ENCODE data around the gene FCER1G.
A peak's percentile ranks its signal among the peaks of the same experiment; 100 is the strongest.

The FCER1G gene

DNA sequence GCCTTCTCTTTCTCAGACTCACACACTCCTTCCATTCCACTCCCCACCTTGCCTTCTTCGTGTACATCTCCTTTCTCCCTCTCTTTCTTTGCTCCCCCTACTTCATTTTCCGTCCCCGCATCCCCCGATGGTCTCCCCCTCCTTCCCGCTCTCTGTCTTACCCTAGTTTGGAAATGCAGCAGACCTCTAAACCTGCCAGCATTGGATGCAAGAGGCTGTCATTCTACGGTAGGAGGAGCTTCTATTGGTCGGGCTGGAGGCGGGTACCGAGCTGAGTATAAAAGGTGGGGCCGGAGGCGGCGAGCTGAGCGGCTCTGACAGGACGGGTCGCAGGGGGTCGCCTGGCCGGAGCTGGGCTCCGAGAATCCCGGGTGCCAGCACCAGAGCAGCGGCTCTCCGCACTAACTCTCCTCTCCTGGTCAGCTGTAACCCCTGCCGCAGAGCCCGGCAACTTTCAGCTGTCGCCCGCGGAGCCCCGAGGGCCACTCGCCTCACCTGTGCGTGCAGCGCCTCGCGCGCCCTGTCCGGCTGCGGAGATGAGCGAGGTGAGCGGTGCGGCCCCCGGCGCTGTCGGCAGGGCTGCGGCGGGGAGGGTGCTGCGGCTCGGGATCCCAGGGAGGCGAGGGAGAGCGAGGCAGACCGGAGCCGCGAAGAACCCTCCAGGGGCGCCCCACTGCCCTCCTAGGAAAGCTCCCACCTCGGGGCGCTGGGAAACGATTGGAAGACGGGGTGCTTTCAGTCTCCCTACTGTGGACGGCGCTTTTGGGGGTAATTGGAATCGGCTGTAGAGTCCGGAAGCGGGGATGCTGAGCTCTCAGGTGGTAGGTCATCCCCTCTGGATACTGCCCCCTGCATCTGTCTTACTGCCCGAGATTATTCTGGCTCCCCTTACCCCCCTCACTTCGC lies 43.6 kb downstream of the FCER1G start, which contains the start of gene PCP4L1 (continued):
- no peak for TF ChIP-seq ZNF239 (tag by site-specific recombination; IDR thresholded peaks at IDR 0.05)
- TF ChIP-seq, protein P1, sequence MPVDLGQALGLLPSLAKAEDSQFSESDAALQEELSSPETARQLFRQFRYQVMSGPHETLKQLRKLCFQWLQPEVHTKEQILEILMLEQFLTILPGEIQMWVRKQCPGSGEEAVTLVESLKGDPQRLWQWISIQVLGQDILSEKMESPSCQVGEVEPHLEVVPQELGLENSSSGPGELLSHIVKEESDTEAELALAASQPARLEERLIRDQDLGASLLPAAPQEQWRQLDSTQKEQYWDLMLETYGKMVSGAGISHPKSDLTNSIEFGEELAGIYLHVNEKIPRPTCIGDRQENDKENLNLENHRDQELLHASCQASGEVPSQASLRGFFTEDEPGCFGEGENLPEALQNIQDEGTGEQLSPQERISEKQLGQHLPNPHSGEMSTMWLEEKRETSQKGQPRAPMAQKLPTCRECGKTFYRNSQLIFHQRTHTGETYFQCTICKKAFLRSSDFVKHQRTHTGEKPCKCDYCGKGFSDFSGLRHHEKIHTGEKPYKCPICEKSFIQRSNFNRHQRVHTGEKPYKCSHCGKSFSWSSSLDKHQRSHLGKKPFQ (tag by site-specific recombination; IDR thresholded peaks at IDR 0.05), result no peak
- TF ChIP-seq ZSCAN4 (tag by site-specific recombination; IDR thresholded peaks at IDR 0.05), result no peak
- no peak for TF ChIP-seq SETDB1 (IDR thresholded peaks at IDR 0.05; ENCODE audit: insufficient read length, low read length)
- peak; percentile 57; the same call in 1 of the 2 replicates for TF ChIP-seq SP3 (tag by site-specific recombination; IDR thresholded peaks at IDR 0.05)
- TF ChIP-seq ELK4 (IDR thresholded peaks at IDR 0.05; ENCODE audit: borderline replicate concordance, low read depth, low read length), result no peak
- no peak for TF ChIP-seq ZNF350 (tag by site-specific recombination; IDR thresholded peaks at IDR 0.05)
- TF ChIP-seq ZNF266 (tag by site-specific recombination; IDR thresholded peaks at IDR 0.05; ENCODE audit: low read depth), result no peak
- no peak for TF ChIP-seq FEZF1 (tag by site-specific recombination; IDR thresholded peaks at IDR 0.05)
- peak; percentile 83 for TF ChIP-seq BCL11B (tag by site-specific recombination; IDR thresholded peaks at IDR 0.05; ENCODE audit: low read depth)
- TF ChIP-seq, protein P2, sequence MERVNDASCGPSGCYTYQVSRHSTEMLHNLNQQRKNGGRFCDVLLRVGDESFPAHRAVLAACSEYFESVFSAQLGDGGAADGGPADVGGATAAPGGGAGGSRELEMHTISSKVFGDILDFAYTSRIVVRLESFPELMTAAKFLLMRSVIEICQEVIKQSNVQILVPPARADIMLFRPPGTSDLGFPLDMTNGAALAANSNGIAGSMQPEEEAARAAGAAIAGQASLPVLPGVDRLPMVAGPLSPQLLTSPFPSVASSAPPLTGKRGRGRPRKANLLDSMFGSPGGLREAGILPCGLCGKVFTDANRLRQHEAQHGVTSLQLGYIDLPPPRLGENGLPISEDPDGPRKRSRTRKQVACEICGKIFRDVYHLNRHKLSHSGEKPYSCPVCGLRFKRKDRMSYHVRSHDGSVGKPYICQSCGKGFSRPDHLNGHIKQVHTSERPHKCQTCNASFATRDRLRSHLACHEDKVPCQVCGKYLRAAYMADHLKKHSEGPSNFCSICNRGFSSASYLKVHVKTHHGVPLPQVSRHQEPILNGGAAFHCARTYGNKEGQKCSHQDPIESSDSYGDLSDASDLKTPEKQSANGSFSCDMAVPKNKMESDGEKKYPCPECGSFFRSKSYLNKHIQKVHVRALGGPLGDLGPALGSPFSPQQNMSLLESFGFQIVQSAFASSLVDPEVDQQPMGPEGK (tag by site-specific recombination; IDR thresholded peaks at IDR 0.05), result 0 out of 2 replicates have a peak, but pooled peaks have one; percentile 33
- no peak for TF ChIP-seq ZNF140 (tag by site-specific recombination; IDR thresholded peaks at IDR 0.05)
- TF ChIP-seq, protein P3, sequence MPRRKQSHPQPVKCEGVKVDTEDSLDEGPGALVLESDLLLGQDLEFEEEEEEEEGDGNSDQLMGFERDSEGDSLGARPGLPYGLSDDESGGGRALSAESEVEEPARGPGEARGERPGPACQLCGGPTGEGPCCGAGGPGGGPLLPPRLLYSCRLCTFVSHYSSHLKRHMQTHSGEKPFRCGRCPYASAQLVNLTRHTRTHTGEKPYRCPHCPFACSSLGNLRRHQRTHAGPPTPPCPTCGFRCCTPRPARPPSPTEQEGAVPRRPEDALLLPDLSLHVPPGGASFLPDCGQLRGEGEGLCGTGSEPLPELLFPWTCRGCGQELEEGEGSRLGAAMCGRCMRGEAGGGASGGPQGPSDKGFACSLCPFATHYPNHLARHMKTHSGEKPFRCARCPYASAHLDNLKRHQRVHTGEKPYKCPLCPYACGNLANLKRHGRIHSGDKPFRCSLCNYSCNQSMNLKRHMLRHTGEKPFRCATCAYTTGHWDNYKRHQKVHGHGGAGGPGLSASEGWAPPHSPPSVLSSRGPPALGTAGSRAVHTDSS (tag by site-specific recombination; IDR thresholded peaks at IDR 0.05), result no peak
- peak; percentile 42 for TF ChIP-seq ZBTB26 (tag by site-specific recombination; optimal IDR thresholded peaks at IDR 0.05)
- TF ChIP-seq ZEB2 (tag by site-specific recombination; IDR thresholded peaks at IDR 0.05), result peak; percentile 46; the same call in 1 of the 2 replicates
- TF ChIP-seq INSM2 (tag by site-specific recombination; IDR thresholded peaks at IDR 0.05), result no peak
- TF ChIP-seq ZNF670 (tag by site-specific recombination; IDR thresholded peaks at IDR 0.05; ENCODE audit: low read depth), result no peak
- no peak for TF ChIP-seq ZNF623 (tag by site-specific recombination; IDR thresholded peaks at IDR 0.05)
- no peak for TF ChIP-seq ZNF112 (tag by site-specific recombination; IDR thresholded peaks at IDR 0.05)
- TF ChIP-seq ZNF610 (tag by site-specific recombination; IDR thresholded peaks at IDR 0.05; ENCODE audit: borderline replicate concordance), result no peak
- no peak for TF ChIP-seq HIC1 (tag by site-specific recombination; IDR thresholded peaks at IDR 0.05)
- TF ChIP-seq ZNF473 (tag by site-specific recombination; IDR thresholded peaks at IDR 0.05), result no peak
- no peak for TF ChIP-seq ZNF529 (tag by site-specific recombination; IDR thresholded peaks at IDR 0.05; ENCODE audit: insufficient replicate concordance)
- TF ChIP-seq ZNF76 (tag by site-specific recombination; IDR thresholded peaks at IDR 0.05; ENCODE audit: borderline replicate concordance, low read depth), result no peak
- no peak for TF ChIP-seq ZBTB7A (tag by site-specific recombination; IDR thresholded peaks at IDR 0.05; ENCODE audit: low read depth)
- no peak for TF ChIP-seq ZNF302 (tag by site-specific recombination; IDR thresholded peaks at IDR 0.05; ENCODE audit: low read depth)
